Endothelial cell of umbilical vein (primary cell): ENCODE measurements around the gene TF. TPM values are rescaled to one million over a fixed set of nuclear protein-coding genes. Genes with fewer than 3 reads are reported as not detected.

Source experiments
- BruUV-seq: library from RNA; stranded (reverse); fragments of 400-500 nt; replicated peaks from 2 replicates; lab custom pipeline; 2021; lab: Mats Ljungman, UMichigan
- CTCF ChIA-PET: fragments of 300-600, 350-600 bp; sonication (Branson Sonifier 250); formaldehyde crosslinking; loops from one replicate; lab custom pipeline; 2021; ENCODE audit warnings: antibody characterized with exemption, inconsistent platforms; lab: Charles Lee
- POLR2A ChIA-PET: fragments of 300-600, 350-600 bp; sonication (Branson Sonifier 250); formaldehyde crosslinking; loops from one replicate; lab custom pipeline; 2021; ENCODE audit warnings: antibody characterized with exemption, inconsistent platforms; lab: Charles Lee
- DNase-seq: peaks from one replicate; pipeline ENCODE4 v3.0.0-alpha.2; 2011; ENCODE audit warnings: low read depth, low spot score
- FAIRE-seq: peaks from 2 replicates; lab custom pipeline; 2011; peaks lifted over from hg19 to GRCh38; lab: Jason Lieb, UNC
- H2AFZ ChIP-seq: 2 replicates; pipeline ENCODE4 v1.6.0; 2012; ENCODE audit warnings: low read depth, low read length, control low read depth, inconsistent platforms
- H3K27ac ChIP-seq: 2 replicates; pipeline ENCODE4 v1.5.1; 2011; ENCODE audit warnings: low read depth, mild to moderate bottlenecking, control low read depth, low read length, moderate library complexity; ENCODE audit not compliant: insufficient read depth
- H3K27me3 ChIP-seq, 2 experiments: 2 replicates each; pipeline versions ENCODE4 v1.6.0 to v1.6.1; 2011; ENCODE audit warnings: low read length in 2 of 2, mixed read lengths in 1 of 2; ENCODE audit not compliant: control insufficient read depth in 2 of 2, insufficient read depth in 2 of 2
- H3K36me3 ChIP-seq, 2 experiments: 2 replicates in 1 of 2; 3 replicates in 1 of 2; pipeline ENCODE4 v1.5.1; 2011; ENCODE audit warnings: low read length in 2 of 2, mild to moderate bottlenecking in 1 of 2, moderate library complexity in 1 of 2; ENCODE audit not compliant: control insufficient read depth in 2 of 2, insufficient read depth in 2 of 2; ENCODE audit errors: extremely low read depth in 1 of 2
- H3K4me1 ChIP-seq: 3 replicates; pipeline ENCODE4 v1.5.1; 2011; ENCODE audit warnings: mild to moderate bottlenecking, low read length; ENCODE audit not compliant: control insufficient read depth, insufficient read depth; ENCODE audit errors: extremely low read depth
- H3K4me2 ChIP-seq: 2 replicates; pipeline ENCODE4 v1.6.1; 2011; ENCODE audit warnings: low read length, control low read depth, mixed read lengths; ENCODE audit not compliant: insufficient read depth
- H3K4me3 ChIP-seq, 3 experiments: fragments of 200-600 bp in 1 of 3; sonication (generic), shearing (Covaris generic) in 1 of 3; replicated peaks in 1 of 3; 2 replicates each; pipeline ENCODE4 v1.5.1; 2011 to 2016; ENCODE audit warnings: control low read depth in 3 of 3, low read length in 3 of 3, mild to moderate bottlenecking in 2 of 3, inconsistent platforms in 1 of 3, low read depth in 1 of 3, moderate library complexity in 1 of 3; ENCODE audit not compliant: insufficient read depth in 1 of 3
- H3K79me2 ChIP-seq: 2 replicates; pipeline ENCODE4 v1.6.0; 2012; ENCODE audit warnings: low read length, inconsistent platforms; ENCODE audit not compliant: control insufficient read depth, insufficient read depth
- H3K9ac ChIP-seq: replicated peaks from 2 replicates; pipeline ENCODE3; 2011; ENCODE audit warnings: low read length, control low read depth; ENCODE audit not compliant: insufficient read depth; ENCODE audit errors: extremely low read depth
- H3K9me1 ChIP-seq: replicated peaks from 3 replicates; pipeline ENCODE4 v1.6.0; 2011; ENCODE audit warnings: mild to moderate bottlenecking, low read length; ENCODE audit not compliant: control insufficient read depth, insufficient read depth; ENCODE audit errors: extremely low read depth
- H3K9me3 ChIP-seq: replicated peaks from 2 replicates; pipeline ENCODE4 v1.5.1; 2012; ENCODE audit warnings: low read length, inconsistent platforms; ENCODE audit not compliant: control insufficient read depth, insufficient read depth
- H4K20me1 ChIP-seq: replicated peaks from 2 replicates; pipeline ENCODE3; 2011; ENCODE audit warnings: mild to moderate bottlenecking, low read length; ENCODE audit not compliant: control insufficient read depth, insufficient read depth; ENCODE audit errors: extremely low read depth
- CTCF ChIP-seq, 2 donors: IDR thresholded peaks; 1 replicate in 1 of 2; 2 replicates in 1 of 2; pipeline ENCODE4 v1.5.1; 2011; ENCODE audit warnings: low read length in 2 of 2, mild to moderate bottlenecking in 2 of 2, moderate library complexity in 2 of 2, control low read depth in 1 of 2, inconsistent platforms in 1 of 2, low read depth in 1 of 2; ENCODE audit not compliant: insufficient read depth in 1 of 2; ENCODE audit errors: extremely low read depth in 1 of 2
- FOS ChIP-seq: IDR thresholded peaks from 2 replicates; pipeline ENCODE4 v1.6.1; 2011; ENCODE audit warnings: mild to moderate bottlenecking, low read length, moderate library complexity, borderline replicate concordance; ENCODE audit not compliant: insufficient read depth
- GATA2 ChIP-seq: IDR thresholded peaks from 2 replicates; pipeline ENCODE4 v1.7.0; 2011; ENCODE audit warnings: low read depth, mild to moderate bottlenecking, moderate library complexity, mixed read lengths, low read length; ENCODE audit not compliant: insufficient read length, insufficient read depth
- MYC ChIP-seq: IDR thresholded peaks from one replicate; pipeline ENCODE4 v1.6.1; 2011; ENCODE audit warnings: mild to moderate bottlenecking, low read depth, low read length
- POLR2A ChIP-seq: IDR thresholded peaks from 2 replicates; pipeline ENCODE4 v1.6.1; 2012; ENCODE audit warnings: low read depth, mild to moderate bottlenecking, control low read depth, low read length
- POLR2AphosphoS5 ChIP-seq: IDR thresholded peaks from 2 replicates; pipeline ENCODE4 v1.6.1; 2012; ENCODE audit warnings: low read depth, mild to moderate bottlenecking, control low read depth, low read length, moderate library complexity; ENCODE audit not compliant: insufficient read depth
- dilution Hi-C: fragments of 300-500 bp; cut with MboI; formaldehyde crosslinking; loops from one replicate; pipeline ENCODE4 v1.15.0; 2019; ENCODE audit warnings: low sequenced_read_pairs; ENCODE audit not compliant: extremely low pct_ligation_motif_present
- intact Hi-C: fragments of 100-400 bp; cut with micrococcal nuclease; formaldehyde crosslinking; loops from one replicate; pipeline ENCODE4 v1.10.0; 2022
- polyA plus RNA-seq, 4 experiments: library from polyadenylated mRNA; depleted of rRNA in 3 of 4; stranded (reverse) in 3 of 4; unstranded in 1 of 4; fragments of >200 nt; gene quantifications; 2 replicates each; pipeline versions ENCODE4 v1.2.1 to v1.2.3, GENCODE V29; 2011 to 2012; ENCODE audit warnings: missing spikeins in 1 of 4
- total RNA-seq: library from RNA; stranded (reverse); gene quantifications from 2 replicates; pipeline ENCODE4 v1.2.3, GENCODE V29; 2021

Gene TF
- total and polyA plus RNA-seq, 2 donors (not counting 3 experiments of a cell fraction or from before 2014, with no cell fraction given), result 0.32 to 0.69 TPM

DNA sequence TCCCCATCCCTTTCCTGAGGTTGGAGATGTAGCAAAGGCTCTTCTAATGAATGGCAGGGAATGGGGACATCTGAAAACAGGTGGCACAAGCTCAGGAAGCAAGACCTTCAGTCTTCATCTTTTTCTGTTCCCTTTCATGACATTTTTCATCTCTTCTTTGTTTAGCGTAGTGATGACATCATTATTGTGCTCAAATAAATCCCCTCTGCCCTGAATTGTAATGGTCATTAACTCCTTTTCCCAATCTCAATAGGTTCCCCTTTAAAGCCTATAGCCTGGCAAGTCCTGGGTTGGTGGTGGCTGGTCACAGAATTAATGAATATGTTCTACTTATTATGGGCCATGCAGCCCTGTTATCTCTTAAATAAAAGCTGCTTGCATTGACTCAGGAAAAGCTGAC is 21.4 kb downstream of the TF start:
- H3K36me3 ChIP-seq, result no peaks in the 10 kb centered on the region
- H2AFZ ChIP-seq, result no peak overlapping the region
- no peak overlapping the region for H3K27ac ChIP-seq
- H3K4me1 ChIP-seq, result no peaks in the 10 kb centered on the region
- no peaks in the 10 kb centered on the region for H4K20me1 ChIP-seq
- H3K27me3 ChIP-seq, result peaks cover 7 to 8% of the 10 kb centered on the region in 2 experiments
- H3K79me2 ChIP-seq, result no peaks in the 10 kb centered on the region
- no peak overlapping the region for H3K4me3 ChIP-seq
- H3K9me1 ChIP-seq, result no peaks in the 10 kb centered on the region
- no peaks in the 10 kb centered on the region for H3K9me3 ChIP-seq
- DNase-seq (no peak), FAIRE-seq (no peak)
- H3K9ac ChIP-seq, result no peak overlapping the region
- TF ChIP-seq MYC (no peak), GATA2 (no peak), CTCF (IDR thresholded peaks at IDR 0.05; ENCODE audit: extremely low read depth in 1 of 2, insufficient read depth in 1 of 2, low read depth in 1 of 2, low read length in 2 of 2) (no peak), FOS (no peak), POLR2AphosphoS5 (no peak)
- ChIA-PET CTCF (interaction anchor here (1.0 kb wide), 2 partner anchors 8 to 22 kb away, joined by 3 read pairs; no protein-coding TSS in a partner anchor), POLR2A (no interaction called here)
- H3K4me2 ChIP-seq, result no peak overlapping the region
- no TSS peak for BruUV-seq
- intact Hi-C loops (no loop called here), dilution Hi-C loops (no loop called here)

DNA sequence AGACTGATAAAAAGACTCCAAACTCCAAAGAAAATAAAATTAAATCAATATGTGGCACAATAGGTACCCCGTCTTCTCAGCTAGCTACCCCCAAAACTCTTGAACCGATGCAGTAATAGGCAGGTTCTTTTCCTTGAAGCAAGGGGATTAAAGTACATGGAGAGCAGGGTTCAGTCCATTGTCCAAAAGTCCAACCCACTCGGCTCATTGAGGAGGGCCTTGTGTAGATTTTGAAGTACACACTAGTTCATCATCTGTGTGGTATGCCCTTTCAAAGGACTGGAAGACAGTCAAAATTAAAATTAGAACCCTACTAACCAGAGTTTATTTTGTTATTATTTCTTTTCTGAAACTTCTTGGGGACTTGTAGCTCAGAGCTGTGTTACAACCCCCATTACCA is 23.3 kb downstream of the TF start:
- H3K27ac ChIP-seq, result no peak overlapping the region
- H3K4me2 ChIP-seq, result no peak overlapping the region
- no peaks in the 10 kb centered on the region for H3K79me2 ChIP-seq
- no peaks in the 10 kb centered on the region for H3K4me1 ChIP-seq
- intact Hi-C loops (no loop called here), dilution Hi-C loops (no loop called here)
- no peaks in the 10 kb centered on the region for H3K36me3 ChIP-seq
- POLR2A ChIA-PET, result no interaction called here
- TF ChIP-seq POLR2AphosphoS5 (no peak), POLR2A (no peak), FOS (no peak), CTCF (IDR thresholded peaks at IDR 0.05; ENCODE audit: extremely low read depth in 1 of 2, insufficient read depth in 1 of 2, low read depth in 1 of 2, low read length in 2 of 2) (no peak)
- H3K9ac ChIP-seq, result no peak overlapping the region
- no TSS peak for BruUV-seq
- CTCF ChIA-PET, result interaction anchor here (0.7 kb wide), 2 partner anchors 12 to 347 kb away, joined by 3 read pairs; no protein-coding TSS in a partner anchor
- H4K20me1 ChIP-seq, result no peaks in the 10 kb centered on the region
- DNase-seq (no peak), FAIRE-seq (no peak)
- no peak overlapping the region for H3K4me3 ChIP-seq
- H2AFZ ChIP-seq, result no peak overlapping the region
- H3K27me3 ChIP-seq, result peaks cover 4 to 8% of the 10 kb centered on the region in 2 experiments
- H3K9me3 ChIP-seq, result no peaks in the 10 kb centered on the region
- no peaks in the 10 kb centered on the region for H3K9me1 ChIP-seq
